Peyer's patch (tissue), 4 donors: Measurements from ENCODE around the gene RDH5.

ENCODE experiments used
- CTCF ChIP-seq, 6 experiments: fragments of 450-650 bp in 4 of 6; fragments of 200-600 bp in 2 of 6; sonication (generic) in 1 of 6; IDR thresholded peaks; one replicate each; pipeline ENCODE4 v1.5.1; 2017 to 2019; ENCODE audit warnings: antibody characterized with exemption in 6 of 6, mild to moderate bottlenecking in 3 of 6, moderate library complexity in 1 of 6
- POLR2A ChIP-seq, 2 donors: fragments of 450-650 bp; IDR thresholded peaks; one replicate each; pipeline ENCODE4 v1.5.1; 2017; ENCODE audit warnings: antibody characterized with exemption in 2 of 2, mild to moderate bottlenecking in 2 of 2, moderate library complexity in 2 of 2

- TF ChIP-seq CTCF (IDR thresholded peaks at IDR 0.05): no peak
- no peak for TF ChIP-seq POLR2A (IDR thresholded peaks at IDR 0.05)
These were observed 14.4 kb downstream of the RDH5 start for GRCh38 chr12:55734595-55734994.
